Measurements from ENCODE around the gene CSMD2. TPM values are rescaled to one million over a fixed set of nuclear protein-coding genes. Genes with fewer than 3 reads are reported as not detected.

CSMD2 gene
- total RNA-seq, 6 experiments from 2014 or later = under 0.01 to 0.19 (median 0.09) TPM; not detected in 1

DNA sequence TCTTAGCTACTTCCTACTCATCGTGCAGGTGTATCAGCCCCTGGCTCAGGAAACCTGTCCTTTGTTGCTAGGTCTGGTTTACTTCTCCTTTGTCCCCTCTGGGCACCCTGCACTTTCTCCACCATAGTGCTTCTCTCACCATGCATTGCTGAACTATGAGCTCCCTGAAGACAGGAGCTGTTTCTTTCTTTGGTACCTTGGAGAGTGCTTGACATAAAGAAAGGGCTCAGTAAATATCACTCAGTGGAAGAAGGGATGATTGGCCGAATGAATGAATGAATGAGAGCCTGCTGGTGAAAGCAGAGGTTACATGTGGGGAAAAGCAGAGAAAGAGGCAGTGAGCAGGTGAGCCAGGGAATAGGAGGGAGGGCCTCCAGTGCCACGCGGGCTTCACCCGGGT lies 310.9 kb downstream of the CSMD2 start:
- 50% methylated on average over 3 of the region's 5 CpGs for WGBS (ENCODE audit: insufficient coverage, low coverage, low lambda C conversion rate, missing lambda C conversion rate)
- H3K27me3 ChIP-seq = no peaks in the 10 kb centered on the region
- TF ChIP-seq POLR2A (IDR thresholded peaks at IDR 0.05) = no peak
- TF ChIP-seq, protein P1, sequence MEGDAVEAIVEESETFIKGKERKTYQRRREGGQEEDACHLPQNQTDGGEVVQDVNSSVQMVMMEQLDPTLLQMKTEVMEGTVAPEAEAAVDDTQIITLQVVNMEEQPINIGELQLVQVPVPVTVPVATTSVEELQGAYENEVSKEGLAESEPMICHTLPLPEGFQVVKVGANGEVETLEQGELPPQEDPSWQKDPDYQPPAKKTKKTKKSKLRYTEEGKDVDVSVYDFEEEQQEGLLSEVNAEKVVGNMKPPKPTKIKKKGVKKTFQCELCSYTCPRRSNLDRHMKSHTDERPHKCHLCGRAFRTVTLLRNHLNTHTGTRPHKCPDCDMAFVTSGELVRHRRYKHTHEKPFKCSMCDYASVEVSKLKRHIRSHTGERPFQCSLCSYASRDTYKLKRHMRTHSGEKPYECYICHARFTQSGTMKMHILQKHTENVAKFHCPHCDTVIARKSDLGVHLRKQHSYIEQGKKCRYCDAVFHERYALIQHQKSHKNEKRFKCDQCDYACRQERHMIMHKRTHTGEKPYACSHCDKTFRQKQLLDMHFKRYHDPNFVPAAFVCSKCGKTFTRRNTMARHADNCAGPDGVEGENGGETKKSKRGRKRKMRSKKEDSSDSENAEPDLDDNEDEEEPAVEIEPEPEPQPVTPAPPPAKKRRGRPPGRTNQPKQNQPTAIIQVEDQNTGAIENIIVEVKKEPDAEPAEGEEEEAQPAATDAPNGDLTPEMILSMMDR (IDR thresholded peaks at IDR 0.05) = no peak
- H3K27ac ChIP-seq = no peak overlapping the region
- intact Hi-C loops (cut with DNase I) = no loop called here
- ATAC-seq (no peak), DNase-seq (no peak)
- no peak overlapping the region for H3K4me3 ChIP-seq
- H3K36me3 ChIP-seq = no peaks in the 10 kb centered on the region
- H3K9me3 ChIP-seq = no peaks in the 10 kb centered on the region
- H3K4me1 ChIP-seq = no peaks in the 10 kb centered on the region

DNA sequence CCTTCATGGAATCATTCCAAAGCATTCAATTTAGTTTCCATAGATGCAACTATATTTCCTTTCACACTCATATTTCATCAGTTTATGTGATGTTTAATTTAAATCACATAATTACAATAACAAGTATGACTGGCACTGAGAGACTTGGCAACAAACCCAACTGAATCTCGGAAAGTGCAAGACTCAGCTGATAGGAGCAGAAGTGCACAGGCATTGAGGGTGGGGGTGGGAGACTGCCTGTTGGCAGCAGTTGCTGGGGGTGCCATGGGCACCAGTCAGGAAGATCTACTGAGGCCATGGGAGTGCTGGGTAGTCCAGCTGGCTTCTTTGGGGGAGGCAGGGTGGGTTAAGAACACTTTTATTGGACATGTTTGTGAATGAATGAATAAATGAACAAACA lies 311.6 kb downstream of the CSMD2 start:
- intact Hi-C loops (cut with DNase I) = no loop called here
- no peak for TF ChIP-seq POLR2A (IDR thresholded peaks at IDR 0.05)
- TF ChIP-seq, protein P1 (IDR thresholded peaks at IDR 0.05) = no peak
- 20% methylated on average over 1 of the region's 1 CpG for WGBS (ENCODE audit: insufficient coverage, low coverage, low lambda C conversion rate, missing lambda C conversion rate)
- H3K27ac ChIP-seq = no peak overlapping the region
- H3K4me1 ChIP-seq = no peaks in the 10 kb centered on the region
- DNase-seq (no peak), ATAC-seq (no peak)
- no peaks in the 10 kb centered on the region for H3K27me3 ChIP-seq
- no peak overlapping the region for H3K4me3 ChIP-seq
- no peaks in the 10 kb centered on the region for H3K9me3 ChIP-seq
- no peaks in the 10 kb centered on the region for H3K36me3 ChIP-seq

DNA sequence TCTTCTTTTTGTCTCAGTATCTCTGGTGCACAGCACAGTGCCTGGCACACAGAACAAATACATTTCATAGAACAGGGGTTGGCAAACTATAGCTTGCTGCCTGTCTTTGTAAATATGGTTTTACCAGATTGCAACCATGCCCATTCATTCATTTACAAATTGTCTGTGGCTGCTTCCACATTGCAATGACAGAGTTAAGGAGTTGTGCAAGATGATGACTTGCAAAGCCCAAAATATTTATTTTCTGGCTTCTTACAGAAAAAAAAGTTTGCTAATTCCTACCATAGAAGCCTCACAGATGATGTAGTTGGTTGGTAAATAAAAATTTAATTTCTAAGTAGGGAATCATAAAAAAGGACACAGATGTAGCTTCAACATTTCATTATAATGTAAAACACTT lies 312.3 kb downstream of the CSMD2 start:
- TF ChIP-seq POLR2A (IDR thresholded peaks at IDR 0.05) = no peak
- TF ChIP-seq, protein P1 (IDR thresholded peaks at IDR 0.05) = no peak
- Histone ChIP-seq H3K4me1 (no peaks in the 10 kb centered on the region), H3K27me3 (no peaks in the 10 kb centered on the region), H3K9me3 (no peaks in the 10 kb centered on the region), H3K27ac (no peak overlapping the region), H3K36me3 (no peaks in the 10 kb centered on the region), H3K4me3 (no peak overlapping the region)
- ATAC-seq = no peak
- no peak for DNase-seq
- intact Hi-C loops (cut with DNase I) = no loop called here

DNA sequence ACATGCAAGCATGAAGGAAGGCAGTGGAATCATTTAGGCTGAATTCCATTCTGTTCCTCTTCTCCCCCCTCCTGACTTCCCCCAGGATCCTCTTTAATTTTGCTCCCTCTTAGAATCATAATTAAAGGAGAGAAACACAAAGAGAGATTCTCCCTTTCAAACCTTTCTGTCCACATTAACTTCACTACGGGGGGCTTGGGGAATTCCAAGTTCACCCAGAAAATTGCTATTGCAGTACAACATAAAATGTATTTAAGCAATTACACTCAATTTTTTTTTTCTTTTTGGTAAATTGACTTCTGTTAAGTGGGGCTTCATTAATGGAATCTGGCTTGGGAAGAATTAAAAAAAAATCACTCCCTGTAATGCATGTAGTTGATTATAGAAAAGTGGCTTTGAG lies 314.5 kb downstream of the CSMD2 start:
- DNase-seq (no peak), ATAC-seq (no peak)
- Histone ChIP-seq H3K9me3 (no peaks in the 10 kb centered on the region), H3K4me1 (no peaks in the 10 kb centered on the region), H3K27me3 (no peaks in the 10 kb centered on the region), H3K27ac (no peak overlapping the region), H3K36me3 (no peaks in the 10 kb centered on the region), H3K4me3 (no peak overlapping the region)
- intact Hi-C loops (cut with DNase I) = no loop called here
- TF ChIP-seq, protein P1 (IDR thresholded peaks at IDR 0.05) = no peak
- WGBS (ENCODE audit: insufficient coverage, low coverage, low lambda C conversion rate, missing lambda C conversion rate) = 50% methylated on average over 1 of the region's 1 CpG

DNA sequence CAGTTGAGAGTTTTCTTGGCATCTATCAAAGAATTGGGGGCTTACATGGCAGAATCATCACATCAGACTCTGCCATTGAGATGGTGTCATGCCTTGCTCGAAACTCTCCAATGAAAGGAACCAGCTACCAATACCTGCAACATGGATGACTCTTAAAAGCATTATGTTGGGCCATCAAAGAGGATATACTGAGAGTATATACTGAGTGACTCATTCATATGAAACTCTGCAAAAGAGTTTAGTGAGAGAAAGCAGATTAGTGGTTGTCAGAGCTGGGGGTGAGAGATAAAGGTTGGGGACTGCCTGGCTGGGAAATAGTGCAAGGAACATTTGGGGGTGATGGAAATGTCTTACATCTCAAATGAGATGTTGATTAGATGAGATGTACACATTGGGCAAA lies 315.8 kb downstream of the CSMD2 start:
- Histone ChIP-seq H3K4me3 (no peak overlapping the region), H3K36me3 (no peaks in the 10 kb centered on the region), H3K9me3 (no peaks in the 10 kb centered on the region), H3K27ac (no peak overlapping the region), H3K4me1 (no peaks in the 10 kb centered on the region), H3K27me3 (no peaks in the 10 kb centered on the region)
- ATAC-seq (no peak), DNase-seq (no peak)
- no peak for TF ChIP-seq POLR2A (IDR thresholded peaks at IDR 0.05)
- TF ChIP-seq, protein P1 (IDR thresholded peaks at IDR 0.05) = no peak
- intact Hi-C loops (cut with DNase I) = no loop called here
- 79% methylated on average over 1 of the region's 1 CpG for WGBS (ENCODE audit: insufficient coverage, low coverage, low lambda C conversion rate, missing lambda C conversion rate)
